Thyroid gland (tissue), 4 donors: ENCODE results near the gene KRR1.

Source experiments
- CTCF ChIP-seq, 6 experiments: fragments of 200-600 bp in 3 of 6; fragments of 450-650 bp in 3 of 6; sonication (generic) in 3 of 6; IDR thresholded peaks; one replicate each; pipeline ENCODE4 v1.5.1; 2016 to 2019; ENCODE audit warnings: antibody characterized with exemption in 6 of 6, mild to moderate bottlenecking in 2 of 6, inconsistent platforms in 1 of 6, moderate library complexity in 1 of 6
- POLR2A ChIP-seq, 2 donors: fragments of 450-650 bp; IDR thresholded peaks; one replicate each; pipeline ENCODE4 v1.6.1; 2017; ENCODE audit warnings: antibody characterized with exemption in 2 of 2, mild to moderate bottlenecking in 2 of 2, moderate library complexity in 1 of 2

GRCh38 chr12:75526655-75527511 is 15.5 kb upstream of the KRR1 start:
- TF ChIP-seq CTCF (IDR thresholded peaks at IDR 0.05), result peak; percentile 37 to 70 (median 54)
- TF ChIP-seq POLR2A (IDR thresholded peaks at IDR 0.05), result no peak
